PC-3 (cell line): Measurements from ENCODE around the gene ZDBF2.

Experiments used
- CTCF ChIP-seq: fragments of 300-600 bp; sonication (generic); conservative IDR thresholded peaks from 2 replicates; pipeline ENCODE4 v1.5.1; 2017; ENCODE audit warnings: antibody characterized with exemption, low read depth, mild to moderate bottlenecking, low read length
- EZH2 ChIP-seq: fragments of 300-600 bp; sonication (generic); IDR thresholded peaks from one replicate; pipeline ENCODE4 v1.6.1; 2017; ENCODE audit warnings: antibody characterized with exemption, mild to moderate bottlenecking, low read length; ENCODE audit not compliant: unreplicated experiment
- EZH2phosphoT487 ChIP-seq: fragments of 300-600 bp; sonication (generic); IDR thresholded peaks from 2 replicates; pipeline ENCODE4 v1.6.1; 2018; ENCODE audit warnings: mild to moderate bottlenecking, antibody characterized with exemption, low read length, borderline replicate concordance

GRCh38 chr2:206316141-206316540 lies 41.7 kb downstream of the ZDBF2 start:
- TF ChIP-seq CTCF = no peak
- TF ChIP-seq EZH2phosphoT487 = no peak
- no peak for TF ChIP-seq EZH2
